OCI-LY7 (cell line): Measurements from ENCODE around the gene ASPDH. TPM values are rescaled to one million over a fixed set of nuclear protein-coding genes. Genes with fewer than 3 reads are reported as not detected.

Experiments
- BruUV-seq: library from RNA; stranded (reverse); fragments of 400-500 nt; replicated peaks from 2 replicates; lab custom pipeline; 2021; lab: Mats Ljungman, UMichigan
- CTCF ChIA-PET: fragments of 300-600 bp; sonication (Branson Sonifier 250); formaldehyde crosslinking; loops from one replicate; lab custom pipeline; 2022; ENCODE audit warnings: antibody characterized with exemption; ENCODE audit not compliant: unreplicated experiment; lab: Charles Lee
- POLR2A ChIA-PET: fragments of 300-600 bp; sonication (Branson Sonifier 250); formaldehyde crosslinking; loops from one replicate; lab custom pipeline; 2022; ENCODE audit warnings: antibody characterized with exemption; lab: Charles Lee
- DNase-seq: peaks from one replicate; pipeline ENCODE4 v3.0.0-alpha.2; 2015; ENCODE audit warnings: low spot score
- H2AFZ ChIP-seq: fragments of 200-600 bp; sonication (generic), shearing (Covaris generic); 2 replicates; pipeline ENCODE4 v1.6.1; 2014; ENCODE audit warnings: mild to moderate bottlenecking, antibody characterized with exemption, low read length, moderate library complexity
- H3K27ac ChIP-seq: fragments of 200-600 bp; sonication (generic); 2 replicates; pipeline ENCODE4 v1.5.1; 2014; ENCODE audit warnings: mixed run types, low read depth, mild to moderate bottlenecking, moderate library complexity, low read length, inconsistent platforms; ENCODE audit not compliant: poor library complexity, severe bottlenecking
- H3K36me3 ChIP-seq: fragments of 200-600 bp; sonication (generic); 2 replicates; pipeline ENCODE4 v1.6.1; 2014; ENCODE audit warnings: mild to moderate bottlenecking, antibody characterized with exemption, low read length, moderate library complexity, mixed read lengths; ENCODE audit not compliant: insufficient read depth
- H3K4me1 ChIP-seq: fragments of 200-600 bp; sonication (generic); 2 replicates; pipeline ENCODE4 v1.5.1; 2014; ENCODE audit warnings: mild to moderate bottlenecking, low read length; ENCODE audit not compliant: insufficient read depth, poor library complexity, severe bottlenecking
- H3K4me2 ChIP-seq: fragments of 200-600 bp; sonication (generic); 2 replicates; pipeline ENCODE4 v1.6.1; 2014; ENCODE audit warnings: mild to moderate bottlenecking, low read length
- H3K4me3 ChIP-seq: fragments of 200-600 bp; sonication (generic); 2 replicates; pipeline ENCODE4 v1.5.1; 2014; ENCODE audit warnings: mild to moderate bottlenecking, low read depth, low read length; ENCODE audit not compliant: poor library complexity, severe bottlenecking
- H3K79me2 ChIP-seq: fragments of 200-600 bp; sonication (generic); 2 replicates; pipeline ENCODE4 v1.6.1; 2016; ENCODE audit warnings: low read depth, mild to moderate bottlenecking, low read length, moderate library complexity, mixed read lengths; ENCODE audit not compliant: insufficient read depth
- H3K9me2 ChIP-seq: fragments of 200-600 bp; sonication (generic); 2 replicates; pipeline ENCODE4 v1.6.1; 2016; ENCODE audit warnings: mild to moderate bottlenecking, low read length, mixed read lengths; ENCODE audit not compliant: insufficient read depth
- H3K9me3 ChIP-seq: fragments of 200-600 bp; sonication (generic); 2 replicates; pipeline ENCODE4 v1.6.1; 2014; ENCODE audit warnings: mild to moderate bottlenecking, mixed run types, low read length, mixed read lengths
- H4K20me1 ChIP-seq: fragments of 200-600 bp; sonication (generic); 2 replicates; pipeline ENCODE4 v1.6.1; 2014; ENCODE audit warnings: mild to moderate bottlenecking, antibody characterized with exemption, low read length, moderate library complexity, mixed read lengths; ENCODE audit not compliant: insufficient read depth
- EZH2phosphoT487 ChIP-seq: fragments of 200-600 bp; sonication (generic); IDR thresholded peaks from 2 replicates; pipeline ENCODE4 v1.6.1; 2018; ENCODE audit warnings: low read depth, borderline replicate concordance, mild to moderate bottlenecking, mixed run types, antibody characterized with exemption, low read length, moderate library complexity, mixed read lengths
- intact Hi-C: fragments of 100-400 bp; cut with micrococcal nuclease; formaldehyde crosslinking; loops from one replicate; pipeline ENCODE4 v1.10.0; 2022; ENCODE audit not compliant: unreplicated experiment
- total RNA-seq, 2 experiments: library from RNA; depleted of rRNA in 1 of 2; stranded (reverse); fragments of >200 nt in 1 of 2; shearing (Covaris generic) in 1 of 2; gene quantifications; 2 replicates each; pipeline ENCODE4 v1.2.3, GENCODE V29; 2014 to 2022
- TF ChIP-seq, protein P1 (sequence below): fragments of 200-600 bp; sonication (generic); conservative IDR thresholded peaks from 2 replicates; pipeline ENCODE4 v1.5.1; 2014; ENCODE audit warnings: mild to moderate bottlenecking, antibody characterized with exemption, low read length, moderate library complexity, mixed read lengths

ASPDH gene
- total RNA-seq, 2 experiments from 2014 or later = not detected

DNA sequence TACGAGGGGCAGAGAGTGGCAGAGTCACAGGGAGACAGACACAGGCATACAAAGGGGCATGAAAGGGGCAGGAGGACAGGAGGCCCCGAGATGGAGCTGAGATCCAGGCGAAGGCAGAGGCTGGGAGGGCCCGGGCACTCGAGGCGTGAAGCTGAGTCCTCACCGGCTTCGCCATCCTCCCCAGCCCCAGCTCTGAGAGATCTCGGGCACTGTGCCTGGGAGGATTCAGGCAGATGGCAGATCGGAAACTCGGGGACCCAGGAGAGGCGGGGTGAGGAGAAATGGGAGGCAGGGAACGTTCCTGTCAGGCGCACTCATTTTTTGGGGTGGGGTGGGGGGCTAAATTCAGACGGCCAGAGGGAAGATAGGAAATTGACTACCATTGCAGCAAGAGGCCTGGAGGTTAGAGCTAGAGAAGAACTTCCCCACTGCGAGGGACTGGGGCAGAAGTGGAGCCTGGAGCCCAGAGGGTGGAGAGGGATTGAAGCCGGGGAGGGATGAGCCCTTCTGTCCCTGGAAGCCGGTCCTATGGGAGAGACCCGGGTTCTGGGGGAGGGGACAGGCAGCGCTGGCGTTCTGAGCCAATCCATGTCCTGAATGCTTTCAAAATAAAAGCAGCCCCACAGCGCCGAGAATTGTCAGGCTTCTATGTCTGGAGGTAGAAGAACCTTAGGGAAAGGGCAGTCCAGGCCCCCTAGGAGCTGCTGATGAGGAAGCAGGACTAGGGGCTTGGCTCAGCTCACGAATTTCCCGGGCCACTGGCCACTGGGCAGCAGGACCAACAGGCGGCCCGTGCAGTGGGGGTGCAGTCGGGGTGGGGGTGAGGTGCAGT lies 42.0 kb upstream of the ASPDH start:
- H2AFZ ChIP-seq = peak overlapping the region; percentile 93; the same call in 1 of the 2 replicates
- intact Hi-C loops = loop anchor here (2.0 kb wide), 1 partner anchor 199 kb away; no protein-coding TSS in a partner anchor
- CTCF ChIA-PET = interaction anchor here (0.6 to 0.7 kb wide), 4 partner anchors 22 to 1023 kb away, joined by 3 to 13 read pairs (median 3); no protein-coding TSS in a partner anchor
- H3K4me1 ChIP-seq = no peaks in the 10 kb centered on the region
- H3K4me3 ChIP-seq = peak overlapping the region; percentile 69
- H3K79me2 ChIP-seq = no peaks in the 10 kb centered on the region
- no peaks in the 10 kb centered on the region for H3K36me3 ChIP-seq
- H4K20me1 ChIP-seq = no peaks in the 10 kb centered on the region
- no peaks in the 10 kb centered on the region for H3K9me3 ChIP-seq
- TF ChIP-seq, protein P1, sequence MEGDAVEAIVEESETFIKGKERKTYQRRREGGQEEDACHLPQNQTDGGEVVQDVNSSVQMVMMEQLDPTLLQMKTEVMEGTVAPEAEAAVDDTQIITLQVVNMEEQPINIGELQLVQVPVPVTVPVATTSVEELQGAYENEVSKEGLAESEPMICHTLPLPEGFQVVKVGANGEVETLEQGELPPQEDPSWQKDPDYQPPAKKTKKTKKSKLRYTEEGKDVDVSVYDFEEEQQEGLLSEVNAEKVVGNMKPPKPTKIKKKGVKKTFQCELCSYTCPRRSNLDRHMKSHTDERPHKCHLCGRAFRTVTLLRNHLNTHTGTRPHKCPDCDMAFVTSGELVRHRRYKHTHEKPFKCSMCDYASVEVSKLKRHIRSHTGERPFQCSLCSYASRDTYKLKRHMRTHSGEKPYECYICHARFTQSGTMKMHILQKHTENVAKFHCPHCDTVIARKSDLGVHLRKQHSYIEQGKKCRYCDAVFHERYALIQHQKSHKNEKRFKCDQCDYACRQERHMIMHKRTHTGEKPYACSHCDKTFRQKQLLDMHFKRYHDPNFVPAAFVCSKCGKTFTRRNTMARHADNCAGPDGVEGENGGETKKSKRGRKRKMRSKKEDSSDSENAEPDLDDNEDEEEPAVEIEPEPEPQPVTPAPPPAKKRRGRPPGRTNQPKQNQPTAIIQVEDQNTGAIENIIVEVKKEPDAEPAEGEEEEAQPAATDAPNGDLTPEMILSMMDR = no peak
- no peak for TF ChIP-seq EZH2phosphoT487
- POLR2A ChIA-PET = interaction anchor here (0.5 kb wide), 1 partner anchor 248 kb away, joined by 3 read pairs; no protein-coding TSS in a partner anchor
- H3K27ac ChIP-seq = no peak overlapping the region
- BruUV-seq = no TSS peak
- no peak for DNase-seq
- H3K9me2 ChIP-seq = no peaks in the 10 kb centered on the region
- H3K4me2 ChIP-seq = peak overlapping the region; percentile 88

DNA sequence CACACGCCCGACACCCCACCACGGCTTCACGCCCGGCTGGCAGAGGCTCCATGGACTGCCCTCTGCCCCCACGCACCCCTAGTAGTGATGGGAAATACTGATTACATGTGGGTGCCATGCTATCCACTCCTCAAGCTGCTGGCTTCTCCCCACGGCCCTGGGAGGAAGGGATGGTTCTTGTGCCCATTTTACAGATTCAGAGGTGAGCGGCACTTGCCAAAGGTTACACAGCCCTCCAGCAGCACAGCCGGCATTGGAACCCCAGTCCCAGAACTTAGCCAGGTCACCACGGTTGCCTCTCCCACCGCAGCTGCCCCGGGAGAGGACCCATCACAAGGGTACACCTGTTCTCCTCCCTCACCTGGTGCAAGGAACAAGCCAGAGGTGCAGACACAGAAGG lies 41.3 kb upstream of the ASPDH start:
- Histone ChIP-seq H3K79me2 (no peaks in the 10 kb centered on the region), H3K4me1 (no peaks in the 10 kb centered on the region), H2AFZ (no peak overlapping the region), H3K36me3 (no peaks in the 10 kb centered on the region), H3K4me3 (no peak overlapping the region), H3K27ac (no peak overlapping the region), H3K9me3 (no peaks in the 10 kb centered on the region), H3K9me2 (no peaks in the 10 kb centered on the region), H3K4me2 (no peak overlapping the region), H4K20me1 (no peaks in the 10 kb centered on the region)
- POLR2A ChIA-PET = interaction anchor here (0.5 kb wide), 1 partner anchor 249 kb away, joined by 3 read pairs; no protein-coding TSS in a partner anchor
- no TSS peak for BruUV-seq
- intact Hi-C loops = no loop called here
- TF ChIP-seq, protein P1 = no peak
- no peak for TF ChIP-seq EZH2phosphoT487
- CTCF ChIA-PET = no interaction called here
- no peak for DNase-seq

DNA sequence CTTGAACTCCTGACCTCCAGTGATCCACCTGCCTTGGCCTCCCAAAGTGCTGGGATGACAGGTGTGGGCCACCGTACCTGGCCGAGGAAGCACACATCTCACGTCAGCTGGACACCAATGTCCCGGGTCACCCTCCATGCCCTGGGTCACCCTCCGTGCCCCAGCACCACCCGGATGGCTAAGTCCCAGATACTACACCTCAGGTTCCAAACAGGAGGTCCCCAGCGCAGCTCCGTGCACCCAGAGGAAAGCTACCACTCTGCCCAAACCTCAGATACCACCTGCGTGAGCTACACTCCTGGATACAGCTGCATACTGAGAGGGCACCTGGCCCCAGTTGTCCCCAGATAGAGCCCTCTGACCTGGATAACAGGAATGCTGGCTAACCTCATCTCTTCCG lies 40.5 kb upstream of the ASPDH start:
- ChIA-PET CTCF (no interaction called here), POLR2A (no interaction called here)
- Histone ChIP-seq H3K27ac (no peak overlapping the region), H3K4me1 (no peaks in the 10 kb centered on the region), H3K79me2 (no peaks in the 10 kb centered on the region), H3K4me3 (no peak overlapping the region), H3K9me3 (no peaks in the 10 kb centered on the region), H3K36me3 (no peaks in the 10 kb centered on the region), H2AFZ (no peak overlapping the region), H3K4me2 (no peak overlapping the region), H3K9me2 (no peaks in the 10 kb centered on the region), H4K20me1 (no peaks in the 10 kb centered on the region)
- no peak for DNase-seq
- intact Hi-C loops = no loop called here
- TF ChIP-seq, protein P1 = no peak
- TF ChIP-seq EZH2phosphoT487 = no peak
- BruUV-seq = no TSS peak
